NCI-H2196 treated with DMSO at 0.1 percent for 48 hours (cell line): ENCODE measurements around the gene POU2F1.
"Not testable (repeated sequence)": the region's sequence is repeated elsewhere in the genome, so short reads cannot be mapped to it uniquely, and the experiment has no call there.

Source experiments
- DNase-seq: peaks from one replicate; lab custom pipeline; 2025; ENCODE audit not compliant: unreplicated experiment; lab: John Stamatoyannopoulos, UW

Gene POU2F1

DNA sequence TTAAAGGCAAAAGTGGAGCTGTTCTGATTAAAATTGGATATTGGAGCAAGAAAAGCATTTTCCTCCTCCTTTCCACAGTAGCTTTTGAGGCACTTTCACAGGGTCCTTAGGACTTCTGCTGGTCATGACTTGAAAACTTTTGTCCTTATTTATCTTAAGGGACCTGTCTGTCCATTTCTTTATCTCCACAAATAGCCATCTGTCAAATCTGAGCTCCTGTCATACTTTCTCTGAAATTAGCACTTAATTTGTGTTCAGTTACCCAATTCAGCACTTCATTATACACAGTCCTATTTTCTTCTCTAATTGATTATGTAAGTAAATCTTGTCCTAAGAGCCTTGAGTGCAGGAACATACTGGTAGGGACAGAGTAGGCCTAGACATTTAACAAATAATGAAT is 9.8 kb downstream of the POU2F1 start:
- no peak for DNase-seq

GRCh38 chr1:167231873-167232450 is 11.3 kb downstream of the POU2F1 start:
- no peak for DNase-seq

- no peak for DNase-seq
Observed at GRCh38 chr1:167232801-167233200, 12.1 kb downstream of the POU2F1 start.

GRCh38 chr1:167233373-167233772 is 12.7 kb downstream of the POU2F1 start:
- no peak for DNase-seq

DNA sequence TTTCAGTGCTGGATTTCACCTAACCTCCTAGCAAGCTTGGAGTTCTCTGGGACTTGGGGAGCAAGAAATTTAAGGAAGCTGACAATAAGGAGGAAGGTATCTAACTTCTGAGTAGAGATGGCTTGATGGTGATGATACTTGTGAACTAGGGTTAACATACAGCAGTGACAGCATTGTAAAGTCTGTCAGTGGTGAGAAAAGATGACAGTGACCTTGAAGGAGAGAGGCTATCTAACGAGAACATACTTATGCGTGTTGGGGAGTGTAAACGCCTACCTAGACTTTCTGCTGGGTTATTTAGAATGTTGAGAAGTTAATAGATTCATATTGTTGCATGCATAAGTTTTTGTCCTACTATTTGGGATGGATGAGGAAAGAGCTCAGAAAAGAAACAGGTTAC is 16.3 kb downstream of the POU2F1 start:
- DNase-seq = no peak

DNA sequence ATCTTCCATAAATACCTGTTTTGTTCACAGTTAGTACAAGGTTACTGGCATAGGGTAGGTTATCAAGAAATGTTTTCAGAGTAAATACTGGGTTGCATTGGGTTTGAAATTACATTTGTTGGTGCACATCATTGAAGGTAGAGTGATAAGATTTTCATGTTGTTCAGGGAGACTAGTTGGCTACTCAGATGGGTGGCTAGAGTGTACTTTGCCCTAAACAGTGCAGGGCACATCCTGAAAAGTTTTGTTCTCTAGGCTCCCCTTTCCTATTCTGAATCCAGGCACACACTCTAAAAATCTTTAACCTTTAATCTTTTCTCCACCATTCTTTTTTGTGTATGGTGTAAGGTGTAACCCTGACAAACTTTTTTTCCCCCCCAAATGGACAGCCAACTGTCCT is 18.0 kb downstream of the POU2F1 start:
- no peak for DNase-seq

DNA sequence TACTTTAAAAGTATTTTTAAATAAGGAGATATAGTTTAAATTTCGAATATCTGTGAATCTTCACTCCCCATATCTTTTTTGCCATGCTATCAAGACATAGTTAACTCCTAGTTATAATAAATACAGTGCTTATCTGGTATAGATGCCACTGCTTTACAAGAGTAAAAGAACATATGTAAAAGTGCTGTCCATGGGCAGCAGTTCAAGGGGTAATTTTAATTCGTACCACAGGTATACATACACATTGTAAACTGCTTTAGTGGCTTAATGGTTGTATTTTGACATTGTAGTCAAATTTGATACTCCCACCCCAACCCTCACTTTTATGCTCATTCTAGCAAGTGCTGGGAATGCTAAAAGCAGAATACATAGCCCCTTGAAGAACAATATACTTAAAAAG is 18.6 kb downstream of the POU2F1 start:
- no peak for DNase-seq

DNA sequence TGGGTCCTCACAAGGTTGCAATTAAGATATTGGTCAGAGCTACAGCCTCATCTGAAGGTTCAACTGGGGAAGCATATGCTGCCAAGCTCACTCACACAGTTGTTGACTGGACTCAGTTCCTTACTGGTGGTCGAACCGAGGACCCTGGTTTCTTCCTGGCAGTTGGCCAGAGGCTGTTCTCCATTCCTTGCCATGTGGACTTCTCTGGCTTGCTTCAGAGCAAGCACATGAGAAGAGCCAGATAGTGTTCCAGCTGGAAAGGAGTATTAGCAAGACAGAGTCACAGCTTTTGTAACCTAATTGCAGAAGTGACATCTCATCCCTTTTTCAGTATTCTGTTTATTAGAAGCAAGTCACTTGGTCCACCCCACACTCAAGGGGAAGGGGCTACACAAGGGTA is 23.6 kb downstream of the POU2F1 start:
- DNase-seq = no peak

GRCh38 chr1:167245168-167245567 is 24.5 kb downstream of the POU2F1 start:
- DNase-seq = not testable (repeated sequence)

- DNase-seq = no peak
Observed at GRCh38 chr1:167246971-167247370, 26.3 kb downstream of the POU2F1 start.

DNA sequence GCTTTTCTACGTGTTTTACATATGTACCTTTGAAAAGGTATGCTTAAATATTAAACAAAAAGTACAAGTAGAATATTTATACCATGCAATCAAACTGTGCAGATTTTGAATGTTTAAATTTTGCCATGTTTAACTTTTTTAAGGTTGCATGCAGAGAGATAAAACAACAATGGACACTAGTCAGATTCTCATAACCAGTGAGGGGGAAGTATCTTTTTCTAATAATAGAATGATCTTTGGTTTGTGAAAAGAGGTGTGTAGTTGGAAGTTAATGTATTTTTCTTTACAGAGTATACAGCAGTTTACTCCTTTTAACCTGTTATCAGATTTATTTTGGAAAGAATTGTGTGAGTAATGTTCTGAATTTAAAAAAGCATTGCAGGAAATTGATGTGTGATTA is 27.1 kb downstream of the POU2F1 start:
- no peak for DNase-seq

DNA sequence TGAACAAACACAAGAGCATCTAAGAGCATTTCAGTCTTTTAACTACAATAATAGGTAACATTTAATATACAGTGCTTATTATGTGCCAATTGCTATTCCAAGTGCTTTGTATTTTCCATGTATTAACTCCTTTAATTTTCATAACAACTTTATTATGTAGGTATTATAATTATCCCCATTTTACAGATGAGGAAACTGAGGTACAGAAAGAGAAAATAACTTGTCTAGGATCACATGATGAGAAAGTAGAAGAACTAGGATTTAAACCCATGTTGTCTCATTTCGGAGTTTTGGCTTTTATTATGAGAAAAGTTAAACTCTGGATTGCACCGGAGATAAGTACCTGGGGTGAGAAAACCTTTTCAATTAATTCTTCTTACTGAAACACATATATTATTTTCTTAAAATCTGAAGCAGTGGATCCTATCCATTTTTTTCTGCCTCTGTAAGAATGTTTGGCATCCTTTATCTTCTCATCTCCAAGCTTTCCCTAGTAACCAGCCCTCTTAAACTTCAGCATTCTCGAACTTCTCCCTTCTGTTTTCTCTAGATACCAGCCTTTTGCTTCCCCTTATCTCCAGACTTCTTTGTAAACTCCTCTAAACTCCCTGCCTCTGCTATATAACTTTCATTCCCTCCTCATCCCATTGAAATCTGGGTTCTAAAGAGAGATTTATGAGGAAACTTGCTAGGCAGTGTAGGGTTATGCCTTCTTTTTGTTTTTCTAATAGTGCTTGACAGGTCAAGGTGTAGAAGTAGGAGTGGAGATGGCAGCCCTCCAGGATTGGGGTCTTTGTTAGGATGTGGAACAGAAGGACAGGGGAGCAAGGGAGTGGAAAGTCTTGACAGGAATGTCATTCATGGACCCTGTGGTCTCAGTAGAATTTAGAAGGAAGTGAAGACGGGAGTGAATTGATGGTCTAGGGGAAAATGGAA is 28.3 kb downstream of the POU2F1 start:
- no peak for DNase-seq

GRCh38 chr1:167249702-167250101 is 29.0 kb downstream of the POU2F1 start:
- no peak for DNase-seq

- DNase-seq = no peak
Observed at GRCh38 chr1:167250482-167250881, 29.8 kb downstream of the POU2F1 start.

- no peak for DNase-seq
Observed at GRCh38 chr1:167251472-167251871, 30.8 kb downstream of the POU2F1 start.

- DNase-seq = no peak
Observed at GRCh38 chr1:167252986-167253385, 32.3 kb downstream of the POU2F1 start.

GRCh38 chr1:167258858-167259257 is 38.2 kb downstream of the POU2F1 start:
- no peak for DNase-seq

GRCh38 chr1:167262836-167263235 is 42.1 kb downstream of the POU2F1 start:
- peak; percentile 13 for DNase-seq

DNA sequence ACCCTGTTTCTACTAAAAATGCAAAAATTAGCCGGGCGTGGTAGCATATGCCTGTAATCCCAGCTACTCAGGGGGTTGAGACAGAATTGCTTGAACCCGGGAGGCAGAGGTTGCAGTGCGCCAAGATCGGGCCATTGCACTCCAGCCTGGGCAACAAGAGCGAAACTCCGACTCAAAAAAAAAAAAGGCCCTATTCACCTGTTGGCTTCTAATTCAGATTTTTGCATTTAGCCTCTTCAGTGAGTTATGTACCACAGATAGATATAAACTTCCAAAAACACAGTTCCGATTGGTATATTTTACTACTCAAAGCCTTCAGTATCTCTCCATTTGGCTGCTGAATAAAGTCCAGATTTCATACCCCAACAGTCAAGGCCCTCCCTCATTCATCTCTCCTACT is 42.7 kb downstream of the POU2F1 start:
- no peak for DNase-seq

GRCh38 chr1:167263819-167264464 is 43.3 kb downstream of the POU2F1 start:
- no peak for DNase-seq

- DNase-seq = no peak
Observed at GRCh38 chr1:167266965-167267364, 46.3 kb downstream of the POU2F1 start.

DNA sequence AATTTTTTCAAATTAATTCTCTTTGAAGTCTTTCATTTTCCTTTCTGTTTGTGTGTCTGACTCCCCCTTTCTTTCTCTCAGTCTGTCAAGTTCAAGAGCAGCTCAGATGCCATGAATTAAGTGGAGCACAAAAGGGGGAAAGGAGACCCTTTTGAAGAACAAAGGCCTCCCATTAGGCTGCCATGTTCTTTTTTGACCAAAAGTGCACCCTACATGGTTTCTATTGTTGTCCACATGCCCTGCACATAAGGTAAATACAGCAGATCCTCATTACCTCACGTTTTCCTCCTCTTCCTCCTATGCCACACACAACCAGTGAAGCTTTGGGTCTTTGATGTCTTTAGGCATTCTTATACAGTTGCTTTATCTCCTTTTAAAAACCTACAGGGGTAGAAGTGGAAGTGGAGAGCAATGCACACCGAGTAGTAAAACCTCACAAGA is 47.7 kb downstream of the POU2F1 start:
- DNase-seq = no peak
